NCI-H2081 treated with DMSO at 0.1 percent for 48 hours (cell line): ENCODE data around the gene PIGBOS1.
"Not testable (repeated sequence)": the region's sequence is repeated elsewhere in the genome, so short reads cannot be mapped to it uniquely, and the experiment has no call there.

ENCODE experiments used
- DNase-seq: peaks from one replicate; lab custom pipeline; 2025; lab: John Stamatoyannopoulos, UW

Gene PIGBOS1

DNA sequence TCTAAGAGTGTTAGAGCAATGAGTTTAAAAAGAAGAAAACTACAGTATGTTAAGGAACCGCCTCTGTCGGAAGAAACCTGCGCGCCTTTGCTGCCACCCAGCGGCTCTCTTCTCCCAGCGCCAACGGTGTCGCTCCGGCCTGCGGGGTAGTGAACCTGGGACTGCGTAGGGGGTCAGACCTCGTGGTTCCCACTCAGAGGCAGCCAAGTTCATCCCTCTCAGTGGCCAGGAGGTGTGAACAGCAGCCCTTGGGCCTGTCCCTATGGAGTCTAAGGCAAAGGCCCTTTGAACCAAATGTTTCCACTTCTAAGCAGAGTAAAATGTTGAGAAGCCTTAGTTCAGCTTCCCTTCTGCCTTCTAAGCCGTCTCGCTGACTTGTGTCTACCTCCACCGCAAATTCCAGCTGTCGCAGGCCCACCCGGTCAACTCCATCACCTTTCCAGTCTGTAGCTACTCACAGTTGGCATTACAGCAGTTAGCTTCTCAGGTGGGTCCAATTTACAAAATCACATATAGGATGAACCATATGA lies 28.3 kb downstream of the PIGBOS1 start:
- DNase-seq, result peak; percentile 20

DNA sequence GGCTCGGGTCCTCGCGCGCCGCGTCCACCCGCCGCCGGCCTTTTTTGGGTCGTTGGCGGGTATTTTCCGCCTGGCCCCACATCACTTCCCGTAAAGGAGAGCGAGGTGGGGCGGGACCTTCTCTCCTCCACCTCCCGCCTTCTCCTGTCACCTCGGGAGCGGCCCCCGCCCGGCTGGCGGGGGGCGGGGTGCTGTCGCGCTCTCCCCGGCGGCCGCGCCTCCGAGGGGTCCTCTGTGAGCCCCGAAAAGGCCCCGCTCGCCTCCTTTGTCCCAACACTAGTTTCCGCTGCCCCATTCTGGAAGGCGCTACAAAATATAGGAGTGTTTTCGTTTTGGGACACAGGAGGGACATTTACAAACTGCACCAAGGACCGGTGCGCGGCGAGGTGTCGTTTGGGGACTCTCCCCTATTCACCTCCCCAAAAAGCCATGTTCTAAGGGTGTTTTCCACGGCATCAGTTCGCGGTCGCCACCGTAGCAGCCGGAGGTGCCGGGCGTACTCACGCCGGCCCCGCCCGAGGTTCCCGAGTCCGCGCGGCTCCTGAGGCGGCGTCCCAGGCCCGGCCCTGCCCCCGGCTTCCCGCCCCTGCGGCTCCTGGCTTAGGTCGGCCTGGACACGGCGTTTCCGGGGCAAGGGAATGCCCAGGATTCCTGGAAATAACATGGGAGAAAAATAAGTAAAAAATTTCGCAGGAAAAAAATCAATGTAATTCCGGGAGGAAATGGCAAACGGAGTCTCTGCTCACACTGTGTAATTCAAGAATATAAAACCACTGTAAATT lies 29.0 kb downstream of the PIGBOS1 start, which contains the start of gene RAB27A:
Gene RAB27A (minus strand): TSS at position 68 of the 782 bp plus-strand sequence. CDS start 54,879 bp downstream, outside the sequence.
- DNase-seq, result no peak

DNA sequence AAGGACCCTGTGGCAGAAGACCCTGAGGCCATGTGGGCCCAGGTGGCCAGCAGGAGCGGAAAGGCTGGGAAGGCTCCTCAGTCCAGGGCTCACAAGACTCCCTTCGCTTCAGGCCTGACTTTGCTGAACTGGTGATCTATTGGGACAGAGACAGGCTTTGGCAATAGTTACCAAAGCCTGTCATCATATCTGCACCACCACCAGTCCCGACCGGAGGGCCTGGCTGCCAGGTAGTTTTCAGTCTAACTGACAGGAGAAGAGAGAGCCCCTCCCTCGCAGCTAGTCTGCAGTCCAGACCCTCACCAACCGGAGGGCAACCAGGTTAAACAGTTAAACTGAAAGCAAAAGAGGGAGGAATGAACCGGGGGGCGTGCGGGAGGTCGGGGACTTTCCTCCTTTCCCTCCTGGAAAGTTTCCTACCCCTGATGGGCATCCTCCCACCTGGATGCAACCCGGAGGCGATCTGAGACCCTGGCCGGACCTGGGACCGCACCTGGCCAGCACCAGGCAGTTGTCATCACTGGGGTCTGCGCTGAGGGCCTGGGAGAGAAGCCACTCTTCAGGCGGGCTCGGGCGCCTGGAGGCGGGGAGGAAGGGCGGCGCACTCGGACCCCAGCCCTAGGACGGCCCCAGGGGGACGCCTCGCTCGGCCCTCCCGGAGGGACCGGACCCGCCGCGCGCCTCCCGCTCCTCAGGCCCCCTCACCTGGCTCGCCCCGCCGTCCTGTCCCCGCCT lies 29.7 kb downstream of the PIGBOS1 start:
- no peak for DNase-seq

DNA sequence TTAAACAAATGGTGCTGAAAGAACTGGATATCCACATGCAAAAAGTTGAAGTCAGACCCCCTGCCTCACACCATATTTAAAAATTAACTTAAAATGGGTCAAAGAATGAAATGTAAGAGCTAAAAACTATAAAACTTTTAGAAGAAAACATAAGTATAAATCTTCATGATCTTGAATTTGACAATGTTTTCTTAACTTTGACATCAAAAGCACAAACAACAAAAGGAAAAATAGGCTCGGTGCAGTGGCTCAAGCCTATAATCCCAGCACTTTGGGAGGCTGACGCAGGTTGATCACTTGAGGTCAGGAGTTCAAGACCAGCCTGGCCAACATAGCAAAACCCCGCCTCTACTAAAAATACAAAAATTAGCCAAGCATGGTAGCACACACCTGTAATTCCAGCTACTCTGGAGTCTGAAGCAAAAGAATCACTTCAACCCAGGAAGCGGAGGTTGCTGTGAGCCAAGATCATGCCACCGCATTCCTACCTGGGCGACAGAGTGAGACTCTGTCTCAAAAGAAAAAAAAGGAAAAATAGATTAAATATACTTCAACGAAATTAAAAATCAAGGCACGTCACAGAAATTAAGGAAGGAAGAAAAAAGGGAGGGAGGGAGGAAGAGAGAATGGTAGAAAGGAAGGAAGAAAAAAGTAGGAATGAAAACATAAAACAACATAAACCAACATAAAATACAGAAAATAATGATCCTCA lies 30.8 kb downstream of the PIGBOS1 start:
- DNase-seq, result no peak

DNA sequence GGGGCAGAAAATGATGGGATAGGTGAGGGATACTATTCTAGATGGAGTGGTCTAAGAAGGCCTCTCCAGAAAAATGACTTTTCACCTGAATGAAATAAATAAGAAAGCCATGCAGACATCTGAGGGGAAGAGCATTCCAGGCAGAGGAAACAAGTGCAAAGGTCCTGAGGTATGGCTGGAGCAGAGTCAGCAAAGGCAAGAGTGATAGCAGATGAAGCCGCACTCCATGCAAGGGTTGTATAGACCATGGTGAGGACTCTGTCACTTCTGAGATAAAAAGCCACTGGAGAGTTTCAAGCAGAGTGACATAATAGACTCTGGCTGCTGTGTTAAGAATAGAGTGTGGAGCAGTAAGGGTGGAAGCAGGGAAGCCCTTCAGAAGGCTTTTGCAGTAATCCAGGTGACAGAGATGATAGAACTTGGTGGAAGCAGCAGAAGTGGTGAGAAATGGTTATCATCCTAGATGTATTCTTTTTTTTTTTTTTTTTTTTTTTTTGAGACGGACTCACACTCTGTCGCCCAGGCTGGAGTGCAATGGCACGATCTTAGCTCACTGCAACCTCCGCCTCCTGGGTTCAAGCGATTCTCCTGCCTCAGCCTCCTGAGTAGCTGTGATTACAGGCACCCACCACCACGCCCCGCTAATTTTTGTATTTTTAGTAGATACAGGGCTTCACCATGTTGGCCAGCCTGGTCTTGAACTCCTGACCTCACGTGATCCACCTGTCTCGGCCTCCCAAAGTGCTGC lies 32.3 kb downstream of the PIGBOS1 start:
- DNase-seq, result not testable (repeated sequence)

DNA sequence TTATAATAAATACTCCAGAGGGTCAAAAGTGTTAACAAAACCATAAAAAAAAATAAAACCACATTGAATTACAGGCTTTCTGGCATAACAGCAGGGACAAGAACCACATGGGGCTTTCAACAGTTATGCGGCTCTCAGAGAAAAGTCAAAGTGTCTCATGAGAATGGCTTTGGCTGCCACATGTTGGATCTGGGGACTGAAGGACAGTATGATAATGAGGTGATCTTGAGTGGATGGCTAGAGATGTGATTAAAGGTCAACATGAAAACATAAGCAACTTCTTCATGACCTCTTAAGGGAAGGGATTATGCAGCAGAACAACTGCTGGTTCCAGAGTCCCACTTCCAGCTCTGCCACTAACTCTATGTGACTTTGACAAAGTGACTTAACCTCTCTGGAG lies 34.5 kb downstream of the PIGBOS1 start:
- no peak for DNase-seq

DNA sequence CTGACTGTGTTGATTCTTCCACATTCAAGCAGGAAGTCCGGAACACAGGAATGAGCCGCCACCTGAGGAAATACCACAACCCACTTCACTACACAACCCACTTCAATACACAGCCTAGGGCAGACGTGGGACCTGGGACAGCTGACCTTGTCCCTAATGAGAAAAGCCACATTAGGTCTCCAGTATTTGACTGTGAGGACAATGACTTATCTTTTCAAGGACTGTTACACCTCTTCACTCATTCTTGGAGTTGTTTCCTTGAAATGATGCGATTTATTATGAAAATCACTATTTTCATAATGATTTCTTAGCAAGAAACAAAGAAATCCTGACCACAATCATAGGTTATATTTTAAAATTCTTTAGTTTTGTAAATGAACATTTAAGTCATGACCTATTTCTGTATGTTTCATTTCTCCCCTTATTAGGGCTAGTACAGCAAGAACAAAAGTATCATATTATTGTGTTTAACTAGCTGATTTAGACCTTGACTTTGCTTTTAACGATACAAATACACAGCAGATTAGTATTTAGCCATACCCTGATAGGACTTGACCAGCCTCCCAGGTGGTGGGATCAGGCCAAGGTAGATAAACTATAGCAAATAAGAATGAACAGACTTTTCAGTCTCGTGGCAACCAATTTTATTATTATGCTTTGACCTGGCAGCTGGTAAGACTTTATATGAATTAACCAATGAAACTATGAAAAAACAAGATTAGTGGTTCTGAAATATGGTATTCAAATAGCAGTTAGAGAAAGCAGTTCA lies 35.4 kb downstream of the PIGBOS1 start:
- no peak for DNase-seq

DNA sequence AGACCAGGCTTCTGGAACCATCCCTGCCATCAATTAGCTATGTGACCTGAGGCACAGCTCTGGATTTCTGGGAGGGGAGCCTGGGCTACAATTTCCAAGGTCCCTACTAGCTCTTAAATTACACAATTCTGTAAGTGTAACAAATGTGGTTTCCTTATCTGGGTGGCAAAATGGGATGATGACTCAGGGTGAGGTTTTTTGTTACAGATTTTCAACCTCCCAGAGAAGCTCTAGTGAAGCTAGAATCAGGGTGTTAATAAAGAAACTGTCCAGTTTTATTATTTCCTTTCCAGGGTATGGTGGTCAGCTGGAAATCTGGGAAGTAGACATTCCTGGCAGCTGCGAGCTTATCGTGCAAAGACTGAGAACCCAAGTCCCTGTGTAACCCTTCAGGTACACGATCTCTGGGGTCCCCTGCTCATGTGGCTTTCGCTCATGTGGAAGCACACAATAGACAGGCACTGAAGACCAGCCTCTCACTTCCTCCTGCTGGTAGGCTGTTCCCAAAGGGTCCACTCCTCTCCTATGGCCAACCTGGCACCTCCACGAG lies 36.6 kb downstream of the PIGBOS1 start:
- no peak for DNase-seq

DNA sequence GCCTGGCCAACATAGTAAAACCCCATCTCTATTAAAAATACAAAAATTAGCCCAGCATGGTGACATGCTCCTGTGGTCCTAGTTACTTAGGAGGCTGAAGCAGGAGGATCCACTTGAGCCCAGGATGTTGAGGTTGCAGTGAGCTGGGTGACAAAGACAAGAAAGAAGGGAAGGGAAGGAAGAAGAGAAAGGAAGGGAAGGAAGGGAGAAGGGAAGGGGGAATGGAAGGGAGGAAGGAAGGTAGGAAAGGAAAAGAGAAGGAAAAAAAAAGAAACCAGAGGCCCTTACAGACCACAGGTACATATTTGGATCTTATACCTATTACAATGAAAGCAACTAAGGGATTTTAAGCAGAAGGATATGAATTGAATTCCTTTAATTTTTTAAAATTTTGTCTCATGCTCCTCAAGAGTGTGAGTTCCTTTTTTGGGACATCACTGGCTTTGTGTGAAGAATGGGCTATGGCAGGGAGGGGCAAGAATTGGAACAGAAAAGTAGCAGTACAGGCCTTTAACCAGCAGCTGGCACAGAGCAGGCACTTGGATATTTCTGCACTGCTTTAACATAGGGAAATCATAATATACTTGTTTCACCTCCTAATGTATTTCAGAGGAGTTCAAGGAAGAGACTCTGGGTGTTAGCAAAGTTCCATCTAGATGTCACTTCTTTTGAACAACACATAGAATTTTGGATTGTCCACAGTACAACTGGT lies 37.2 kb downstream of the PIGBOS1 start:
- DNase-seq, result no peak

DNA sequence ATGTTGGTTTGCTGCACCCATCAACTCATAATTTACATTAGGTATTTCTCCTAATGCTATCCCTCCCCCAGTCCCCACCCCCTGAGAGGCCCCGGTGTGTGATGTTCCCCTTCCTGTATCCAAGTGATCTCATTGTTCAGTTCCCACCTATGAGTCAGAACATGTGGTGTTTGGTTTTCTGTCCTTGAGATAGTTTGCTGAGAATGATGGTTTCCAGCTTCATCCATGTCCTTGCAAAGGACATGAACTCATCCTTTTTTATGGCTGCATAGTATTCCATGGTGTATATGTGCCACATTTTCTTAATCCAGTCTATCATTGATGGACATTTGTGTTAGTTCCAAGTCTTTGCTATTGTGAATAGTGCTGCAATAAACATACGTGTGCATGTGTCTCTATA lies 38.3 kb downstream of the PIGBOS1 start:
- not testable (repeated sequence) for DNase-seq

DNA sequence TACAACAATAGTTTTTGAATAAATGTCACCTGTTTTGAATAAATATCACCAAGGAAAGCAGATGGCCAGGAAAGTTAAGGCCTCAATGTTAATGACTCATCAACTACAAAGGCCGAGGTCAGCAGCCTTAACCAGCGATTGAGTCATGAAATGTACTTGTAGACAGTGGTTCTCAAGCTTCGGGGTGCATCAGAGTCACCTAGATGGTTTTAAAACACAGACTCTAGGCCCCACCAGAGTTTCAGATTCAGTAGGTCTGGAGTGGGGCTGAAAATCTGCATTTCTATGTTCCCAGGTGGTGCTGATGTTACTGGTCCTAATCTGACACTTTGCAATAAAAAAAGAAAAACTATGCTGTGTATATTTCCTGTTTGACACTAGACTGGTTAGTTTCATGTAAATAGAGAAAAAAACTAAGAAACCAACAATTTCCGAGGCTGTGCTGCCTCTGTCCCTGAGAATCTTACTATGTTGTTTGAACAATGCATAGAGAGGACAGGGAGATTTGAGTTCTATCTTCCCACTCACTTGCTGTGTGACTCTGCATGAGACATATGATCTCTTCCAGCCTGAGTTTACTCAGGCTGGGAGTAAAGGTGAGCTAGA lies 39.1 kb downstream of the PIGBOS1 start:
- DNase-seq, result no peak

DNA sequence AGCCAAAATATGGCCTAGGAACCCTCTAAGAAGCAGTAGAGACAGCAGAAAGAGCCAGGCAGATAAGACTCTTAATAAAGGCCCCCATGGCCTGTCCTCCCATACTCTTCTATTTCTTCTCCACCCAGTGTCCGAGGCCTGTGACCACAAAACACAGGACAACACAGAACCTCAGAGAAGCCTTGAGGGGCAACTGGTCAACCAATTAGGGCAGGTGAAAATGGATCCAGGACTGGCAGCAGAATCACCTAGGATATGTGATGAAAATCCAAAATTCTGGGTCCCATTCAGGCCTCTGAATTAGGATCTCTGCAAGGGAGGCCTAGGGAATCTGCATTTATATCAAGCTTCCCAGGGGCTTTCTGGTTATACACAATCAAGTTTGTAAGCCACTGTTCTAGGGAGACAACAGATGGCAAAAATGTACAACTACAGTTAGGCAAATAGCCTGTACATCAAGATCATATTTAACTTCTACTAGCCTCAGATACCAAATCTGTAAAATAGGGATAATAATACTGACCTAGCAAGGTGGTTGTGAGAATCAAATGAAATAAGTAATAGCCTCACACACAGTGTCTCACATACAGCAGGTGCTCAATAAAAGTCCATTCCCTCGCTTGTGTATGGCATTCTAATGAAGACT lies 39.7 kb downstream of the PIGBOS1 start:
- DNase-seq, result no peak

DNA sequence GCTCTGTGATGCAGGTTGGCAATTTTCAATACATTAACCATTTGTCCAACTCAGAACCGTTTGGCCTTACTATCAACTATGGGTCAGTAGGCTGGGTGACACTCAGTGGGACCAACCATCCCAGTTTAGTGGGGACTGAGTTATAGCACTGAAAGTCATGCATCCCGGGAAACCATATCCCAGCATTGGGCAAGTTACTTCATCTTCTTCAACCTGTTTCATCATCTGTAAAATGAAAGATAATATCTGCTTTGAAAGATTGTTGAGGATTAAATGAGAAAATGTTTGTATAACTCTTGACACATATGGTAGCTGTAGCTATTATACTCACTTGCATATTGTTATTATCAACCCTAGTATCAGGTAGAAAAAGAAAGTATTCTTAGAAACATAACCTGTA lies 41.2 kb downstream of the PIGBOS1 start:
- no peak for DNase-seq

DNA sequence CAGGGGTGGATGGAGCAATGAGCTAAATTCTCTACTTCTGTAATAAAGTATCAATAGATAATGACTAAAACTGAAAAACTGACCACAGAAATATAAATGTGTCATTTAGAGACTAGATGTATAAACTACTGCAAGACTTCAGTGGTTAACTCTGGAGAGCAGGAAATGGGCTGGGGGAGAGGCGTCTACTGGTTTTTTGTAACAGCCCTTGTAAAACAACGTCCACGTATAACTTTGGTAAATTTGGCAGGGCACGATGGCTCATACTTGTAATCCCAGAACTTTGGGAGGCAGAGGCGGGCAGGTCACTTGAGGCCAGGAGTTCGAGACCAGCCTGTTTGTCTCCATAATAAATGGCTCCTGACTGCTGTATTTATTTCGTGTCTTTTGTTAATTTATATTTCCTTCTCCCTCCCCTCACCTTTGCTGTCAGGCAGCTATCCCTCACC lies 41.8 kb downstream of the PIGBOS1 start:
- no peak for DNase-seq

DNA sequence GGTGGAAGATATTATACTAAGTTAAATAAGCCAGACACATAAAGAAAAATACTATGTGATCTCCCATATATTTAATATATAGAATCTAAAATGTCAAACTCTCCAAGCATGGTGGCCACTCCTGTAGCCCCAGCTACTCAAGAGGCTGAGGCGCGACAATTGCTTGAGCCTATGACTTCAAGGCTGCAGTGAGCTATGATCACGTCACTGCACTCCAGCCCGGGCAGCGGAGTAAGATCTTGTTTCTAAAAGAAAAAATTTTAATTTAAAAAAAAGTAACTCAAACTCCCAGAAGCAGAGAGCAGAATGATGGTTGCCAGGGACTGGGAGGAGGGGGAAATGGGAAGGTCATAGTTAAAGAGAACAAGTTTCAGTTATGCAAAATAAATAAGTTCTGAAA lies 42.6 kb downstream of the PIGBOS1 start:
- DNase-seq, result no peak

DNA sequence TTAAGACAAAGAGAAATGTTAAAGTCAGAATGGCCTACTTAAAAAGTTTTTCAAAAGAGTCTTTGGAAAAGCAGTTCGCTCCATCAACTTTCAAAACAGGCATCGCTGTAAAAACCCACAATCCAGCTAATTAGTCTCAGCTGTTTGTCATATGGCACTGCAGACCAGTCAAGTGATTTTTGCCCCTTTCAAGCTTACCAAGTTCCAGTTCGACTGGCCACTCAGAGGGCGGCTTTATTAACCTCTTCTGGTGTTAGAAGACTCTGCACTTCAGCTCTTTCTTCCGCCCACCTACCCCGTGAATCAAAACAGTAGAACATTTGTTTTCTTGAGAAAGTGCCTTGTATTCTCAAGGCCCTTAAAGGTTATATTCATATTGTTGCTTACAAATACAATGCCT lies 48.6 kb downstream of the PIGBOS1 start:
- DNase-seq, result no peak

DNA sequence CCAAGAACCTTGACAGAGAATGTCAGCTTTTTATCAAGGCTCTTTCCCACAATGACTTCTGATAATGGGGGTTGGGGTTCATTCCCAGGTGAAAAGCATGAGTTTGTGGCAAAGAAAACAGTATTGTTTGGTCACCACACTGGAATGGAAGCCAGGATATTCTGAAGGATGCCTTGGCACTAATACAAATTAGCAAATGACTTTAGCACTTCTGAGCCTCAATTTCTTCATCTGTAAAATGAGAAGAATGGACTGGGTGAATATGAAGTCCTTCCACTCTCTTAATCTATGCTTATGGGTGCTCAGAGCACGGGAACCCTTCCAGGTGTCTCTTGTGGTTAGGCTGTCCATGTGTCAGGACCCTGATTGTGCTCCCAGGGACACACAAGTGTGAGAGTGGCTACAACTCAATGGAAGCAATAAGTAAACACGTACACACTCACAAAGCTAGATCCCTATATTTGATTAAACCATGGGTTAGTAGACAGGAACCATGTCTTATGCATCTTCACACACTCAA lies 50.7 kb downstream of the PIGBOS1 start:
- no peak for DNase-seq

DNA sequence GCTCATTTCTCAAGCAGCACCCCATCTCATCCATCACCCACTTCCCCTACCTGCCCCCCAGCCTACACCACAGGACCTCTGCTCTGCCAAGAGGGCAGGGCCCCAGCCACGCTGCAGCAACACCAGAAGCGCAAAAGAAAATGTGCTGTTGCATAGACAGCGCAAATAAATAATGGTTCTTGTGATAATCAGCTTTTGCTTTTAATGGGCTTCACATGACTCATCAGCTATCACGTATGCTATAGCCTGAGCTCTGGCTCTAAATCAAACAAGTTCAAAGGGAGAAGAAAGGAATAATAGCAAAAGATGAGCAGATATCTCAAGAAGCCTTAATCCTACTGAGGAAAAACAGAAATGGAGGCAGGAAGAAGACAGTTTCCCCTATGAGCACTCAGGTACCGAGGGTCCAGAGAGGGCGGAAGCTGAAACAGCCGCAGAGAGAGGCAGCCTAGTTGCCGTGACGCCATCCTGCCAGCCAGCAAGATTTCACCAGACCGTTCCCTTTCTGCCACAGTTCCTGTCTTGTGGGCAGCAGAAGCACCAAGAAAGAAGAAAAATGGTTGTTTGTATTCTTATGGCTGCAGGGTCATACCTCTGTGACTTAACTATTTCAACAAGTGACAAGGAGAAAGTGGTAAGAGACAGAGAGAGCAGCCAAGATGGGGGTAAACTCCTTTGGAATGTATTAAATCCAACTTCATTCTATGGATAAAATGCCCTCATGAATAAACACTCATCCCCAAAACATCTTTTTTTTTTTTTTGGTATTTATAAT lies 51.3 kb downstream of the PIGBOS1 start:
- no peak for DNase-seq
